Embryonic facial prominence (tissue), 1 donor: ENCODE data around the gene NCOR2.

ENCODE experiments used
- DNase-seq: peaks from one replicate; pipeline ENCODE4 v3.0.0-alpha.2; 2016; ENCODE audit errors: extremely low spot score

NCOR2 gene

DNA sequence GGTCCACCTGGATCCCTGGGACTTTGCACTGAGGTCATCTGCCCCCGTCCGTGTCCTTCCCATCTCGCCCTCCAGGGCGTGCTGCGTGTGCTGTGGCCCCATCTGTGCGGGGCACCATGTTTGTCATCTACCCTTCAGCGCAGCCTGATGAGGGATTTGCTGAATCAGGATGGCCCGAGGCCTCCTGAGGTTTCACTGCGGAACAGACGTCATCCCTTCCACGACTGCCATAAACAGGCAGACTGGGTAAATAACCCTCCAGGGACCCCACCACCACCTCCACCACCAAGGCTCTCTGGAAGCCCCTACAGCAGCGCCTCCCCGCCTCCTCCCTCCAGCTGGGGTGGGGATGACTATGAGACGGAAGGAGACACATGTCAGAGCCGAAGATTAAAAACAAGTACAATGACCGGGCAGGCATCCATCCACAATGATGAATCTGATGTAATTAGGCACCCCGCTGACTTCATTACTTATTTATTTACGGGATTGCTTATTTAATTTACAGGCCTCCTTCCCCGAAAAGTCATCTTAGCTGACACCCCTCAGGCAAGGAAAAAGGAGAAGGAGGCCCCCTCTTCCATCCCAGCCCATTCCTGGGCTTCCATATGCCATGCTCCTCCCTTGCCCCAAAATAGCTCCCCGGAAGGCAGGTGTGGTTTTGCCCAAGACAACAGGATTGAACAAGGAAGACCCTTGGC lies 39.4 kb downstream of the NCOR2 start:
- DNase-seq, result no peak

DNA sequence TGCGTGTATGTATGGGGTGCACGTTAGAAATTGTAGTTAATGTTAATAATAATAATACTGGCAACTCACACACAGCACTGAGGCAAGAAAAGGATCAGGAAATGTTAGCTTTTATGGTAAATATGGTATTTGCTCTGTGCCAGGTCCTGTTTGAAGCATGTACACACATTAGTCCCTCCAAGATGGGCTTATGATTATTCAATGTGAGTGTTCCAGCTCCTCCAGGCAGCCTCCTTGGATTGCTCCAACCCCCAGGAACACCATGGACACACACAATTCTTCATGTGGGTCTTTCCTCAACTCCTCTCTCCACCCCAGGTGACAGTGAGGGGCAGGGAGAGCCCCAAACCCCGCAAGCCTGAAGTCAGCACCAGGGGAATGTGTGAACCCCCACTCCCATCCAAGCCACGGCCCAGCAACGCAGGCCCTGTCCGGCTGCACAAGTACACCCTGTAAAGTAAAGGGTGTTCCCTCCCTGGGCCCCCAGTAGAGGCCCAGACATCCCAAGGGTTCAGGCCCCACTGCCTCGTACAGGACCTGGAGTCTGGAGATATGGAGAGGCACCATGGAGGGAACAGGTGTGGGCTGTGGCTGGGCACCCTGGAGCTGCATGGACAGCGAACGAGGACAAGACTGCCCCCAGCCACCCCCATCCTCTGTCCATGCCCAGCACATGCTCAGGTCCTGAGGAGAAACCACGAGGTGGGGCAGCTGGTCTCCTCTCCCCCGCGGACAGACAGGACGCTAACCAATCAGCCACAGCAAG lies 41.3 kb downstream of the NCOR2 start:
- no peak for DNase-seq

- no peak for DNase-seq
Measured at GRCh38 chr12:124525455-124525854, 42.0 kb downstream of the NCOR2 start.

GRCh38 chr12:124524231-124524925 lies 43.0 kb downstream of the NCOR2 start:
- DNase-seq, result no peak

GRCh38 chr12:124523071-124523470 lies 44.3 kb downstream of the NCOR2 start:
- no peak for DNase-seq

GRCh38 chr12:124520907-124521306 lies 46.5 kb downstream of the NCOR2 start:
- no peak for DNase-seq

GRCh38 chr12:124520265-124520701 lies 47.1 kb downstream of the NCOR2 start:
- DNase-seq, result no peak

- DNase-seq, result no peak
Measured at GRCh38 chr12:124519746-124520145, 47.7 kb downstream of the NCOR2 start.

DNA sequence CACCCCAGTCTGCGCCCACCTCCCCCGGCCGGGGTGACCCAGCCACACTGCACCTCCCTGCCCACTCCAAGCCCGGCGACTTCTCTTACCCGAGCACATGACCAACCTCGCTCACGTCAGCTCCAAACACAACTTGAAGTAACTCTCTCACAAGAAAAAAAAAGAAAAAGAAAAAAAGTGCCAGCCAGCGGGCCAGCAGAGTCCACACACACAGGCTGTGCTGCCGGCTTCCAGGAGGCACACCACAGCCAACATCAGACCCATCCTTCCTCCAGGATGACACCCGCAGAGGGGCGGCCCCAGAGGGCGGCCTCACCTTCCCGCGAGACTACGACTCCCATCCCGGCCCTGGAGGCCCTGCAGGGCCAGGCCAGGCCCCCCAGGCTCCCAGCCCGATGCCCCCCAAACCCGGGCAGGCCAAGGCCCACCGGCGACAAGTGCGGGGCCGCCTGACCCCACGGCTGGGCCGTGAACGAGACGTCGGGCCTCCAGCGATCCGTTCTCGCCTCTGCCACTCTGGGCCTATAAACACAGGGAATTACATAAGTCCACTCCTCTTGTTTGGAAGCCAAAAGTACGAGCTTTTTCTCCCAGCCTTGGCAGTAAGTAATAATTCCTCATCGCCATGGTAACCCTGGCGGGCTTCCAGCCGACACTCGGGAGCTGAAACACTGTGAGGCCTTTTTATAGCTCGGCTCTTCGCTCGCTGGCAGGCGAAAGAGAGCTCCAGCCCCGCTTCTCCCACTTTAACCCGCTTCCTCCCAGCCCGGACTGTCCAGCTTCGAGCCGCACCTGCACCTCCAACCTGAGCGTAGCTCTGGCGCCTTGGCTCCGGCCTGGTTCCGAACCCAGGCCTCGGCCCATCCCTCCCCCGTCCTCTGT lies 49.1 kb downstream of the NCOR2 start:
- DNase-seq, result peak; percentile 96
